NCI-H1092 (cell line): Measurements from ENCODE around the gene PIGQ.

ENCODE experiments used
- DNase-seq: peaks from one replicate; lab custom pipeline; 2025; lab: John Stamatoyannopoulos, UW

The PIGQ gene

GRCh38 chr16:628321-629061 is 58.7 kb downstream of the PIGQ start:
- DNase-seq = no peak

- DNase-seq = no peak
These were observed 59.5 kb downstream of the PIGQ start for GRCh38 chr16:629185-629832.

- DNase-seq = no peak
These were observed 60.1 kb downstream of the PIGQ start for GRCh38 chr16:629833-630248.

GRCh38 chr16:630249-630814 is 60.6 kb downstream of the PIGQ start:
- no peak for DNase-seq

DNA sequence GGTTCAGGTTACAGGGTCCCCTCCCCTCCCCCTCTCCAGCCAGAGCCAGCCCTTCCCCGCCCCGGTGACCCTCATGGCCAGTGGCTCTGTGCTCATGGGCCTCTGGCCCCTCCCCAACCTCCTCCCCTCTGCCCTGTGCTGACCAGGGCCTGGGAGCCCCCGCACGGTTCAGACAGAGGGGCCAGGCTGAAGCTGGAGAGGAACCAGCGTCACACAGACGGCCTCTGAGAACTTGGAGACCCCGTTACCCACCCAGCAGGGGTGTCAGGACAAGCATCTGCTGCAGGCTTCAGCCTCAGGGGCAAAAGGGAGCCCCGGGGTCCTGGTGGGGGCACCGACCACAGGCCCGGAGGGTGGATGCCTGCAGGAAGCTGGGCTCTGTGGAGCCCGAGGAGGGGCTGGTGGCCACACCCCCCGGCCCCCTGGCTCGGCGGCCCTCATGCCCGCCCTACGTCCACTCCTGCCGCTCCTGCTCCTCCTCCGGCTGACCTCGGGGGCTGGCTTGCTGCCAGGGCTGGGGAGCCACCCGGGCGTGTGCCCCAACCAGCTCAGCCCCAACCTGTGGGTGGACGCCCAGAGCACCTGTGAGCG is 61.1 kb downstream of the PIGQ start, which contains the start of gene WFIKKN1:
WFIKKN1 (plus strand) TSS at position 171 of the 591 bp plus-strand sequence; CDS start at position 440, 269 bp downstream.
- DNase-seq = no peak

GRCh38 chr16:631808-632358 is 62.1 kb downstream of the PIGQ start:
- DNase-seq = no peak

DNA sequence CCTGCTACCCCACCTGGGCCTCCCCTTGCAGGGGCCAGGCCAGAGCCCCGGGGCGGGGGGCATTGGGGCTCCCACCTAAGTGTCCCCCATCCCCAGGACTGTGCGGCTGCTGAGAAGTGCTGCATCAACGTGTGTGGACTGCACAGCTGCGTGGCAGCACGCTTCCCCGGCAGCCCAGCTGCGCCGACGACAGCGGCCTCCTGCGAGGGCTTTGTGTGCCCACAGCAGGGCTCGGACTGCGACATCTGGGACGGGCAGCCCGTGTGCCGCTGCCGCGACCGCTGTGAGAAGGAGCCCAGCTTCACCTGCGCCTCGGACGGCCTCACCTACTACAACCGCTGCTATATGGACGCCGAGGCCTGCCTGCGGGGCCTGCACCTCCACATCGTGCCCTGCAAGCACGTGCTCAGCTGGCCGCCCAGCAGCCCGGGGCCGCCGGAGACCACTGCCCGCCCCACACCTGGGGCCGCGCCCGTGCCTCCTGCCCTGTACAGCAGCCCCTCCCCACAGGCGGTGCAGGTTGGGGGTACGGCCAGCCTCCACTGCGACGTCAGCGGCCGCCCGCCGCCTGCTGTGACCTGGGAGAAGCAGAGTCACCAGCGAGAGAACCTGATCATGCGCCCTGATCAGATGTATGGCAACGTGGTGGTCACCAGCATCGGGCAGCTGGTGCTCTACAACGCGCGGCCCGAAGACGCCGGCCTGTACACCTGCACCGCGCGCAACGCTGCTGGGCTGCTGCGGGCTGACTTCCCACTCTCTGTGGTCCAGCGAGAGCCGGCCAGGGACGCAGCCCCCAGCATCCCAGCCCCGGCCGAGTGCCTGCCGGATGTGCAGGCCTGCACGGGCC is 62.9 kb downstream of the PIGQ start:
- DNase-seq = no peak

DNA sequence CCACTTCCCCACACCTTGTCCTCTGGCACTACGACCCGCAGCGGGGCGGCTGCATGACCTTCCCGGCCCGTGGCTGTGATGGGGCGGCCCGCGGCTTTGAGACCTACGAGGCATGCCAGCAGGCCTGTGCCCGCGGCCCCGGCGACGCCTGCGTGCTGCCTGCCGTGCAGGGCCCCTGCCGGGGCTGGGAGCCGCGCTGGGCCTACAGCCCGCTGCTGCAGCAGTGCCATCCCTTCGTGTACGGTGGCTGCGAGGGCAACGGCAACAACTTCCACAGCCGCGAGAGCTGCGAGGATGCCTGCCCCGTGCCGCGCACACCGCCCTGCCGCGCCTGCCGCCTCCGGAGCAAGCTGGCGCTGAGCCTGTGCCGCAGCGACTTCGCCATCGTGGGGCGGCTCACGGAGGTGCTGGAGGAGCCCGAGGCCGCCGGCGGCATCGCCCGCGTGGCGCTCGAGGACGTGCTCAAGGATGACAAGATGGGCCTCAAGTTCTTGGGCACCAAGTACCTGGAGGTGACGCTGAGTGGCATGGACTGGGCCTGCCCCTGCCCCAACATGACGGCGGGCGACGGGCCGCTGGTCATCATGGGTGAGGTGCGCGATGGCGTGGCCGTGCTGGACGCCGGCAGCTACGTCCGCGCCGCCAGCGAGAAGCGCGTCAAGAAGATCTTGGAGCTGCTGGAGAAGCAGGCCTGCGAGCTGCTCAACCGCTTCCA is 63.7 kb downstream of the PIGQ start:
- no peak for DNase-seq
